ENCODE measurements around the gene GSE1. TPM values are rescaled to one million over a fixed set of nuclear protein-coding genes. Genes with fewer than 3 reads are reported as not detected.

Gene GSE1
- total and polyA plus RNA-seq, 11 donors = 18.1 to 48.4 (median 37.1) TPM

- no peaks in the 10 kb centered on the region for H3K27me3 ChIP-seq
- H3K4me3 ChIP-seq = peak overlapping the region in 6 of 12 donors; percentile 13 to 44 (median 32)
- intact Hi-C loops (cut with DNase I) = loop anchor here in 1 of 10 donors (5.0 kb wide), 1 partner anchor 37 kb away; the partner anchor contains the start of gene GSE1
- H3K4me1 ChIP-seq = peaks cover 5 to 75% (median 49%) of the 10 kb centered on the region in 12 donors
- 42 to 54% (median 47%) methylated on average over 25 to 29 of the region's 29 CpGs for WGBS, 4 donors
- TF ChIP-seq, protein P1, sequence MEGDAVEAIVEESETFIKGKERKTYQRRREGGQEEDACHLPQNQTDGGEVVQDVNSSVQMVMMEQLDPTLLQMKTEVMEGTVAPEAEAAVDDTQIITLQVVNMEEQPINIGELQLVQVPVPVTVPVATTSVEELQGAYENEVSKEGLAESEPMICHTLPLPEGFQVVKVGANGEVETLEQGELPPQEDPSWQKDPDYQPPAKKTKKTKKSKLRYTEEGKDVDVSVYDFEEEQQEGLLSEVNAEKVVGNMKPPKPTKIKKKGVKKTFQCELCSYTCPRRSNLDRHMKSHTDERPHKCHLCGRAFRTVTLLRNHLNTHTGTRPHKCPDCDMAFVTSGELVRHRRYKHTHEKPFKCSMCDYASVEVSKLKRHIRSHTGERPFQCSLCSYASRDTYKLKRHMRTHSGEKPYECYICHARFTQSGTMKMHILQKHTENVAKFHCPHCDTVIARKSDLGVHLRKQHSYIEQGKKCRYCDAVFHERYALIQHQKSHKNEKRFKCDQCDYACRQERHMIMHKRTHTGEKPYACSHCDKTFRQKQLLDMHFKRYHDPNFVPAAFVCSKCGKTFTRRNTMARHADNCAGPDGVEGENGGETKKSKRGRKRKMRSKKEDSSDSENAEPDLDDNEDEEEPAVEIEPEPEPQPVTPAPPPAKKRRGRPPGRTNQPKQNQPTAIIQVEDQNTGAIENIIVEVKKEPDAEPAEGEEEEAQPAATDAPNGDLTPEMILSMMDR (IDR thresholded peaks at IDR 0.05) = no peak
- no peak for TF ChIP-seq POLR2A (IDR thresholded peaks at IDR 0.05)
- H3K27ac ChIP-seq = peak overlapping the region; percentile 35 to 85 (median 76)
- no peak for DNase-seq
- no peaks in the 10 kb centered on the region for H3K36me3 ChIP-seq
- peak in 1 of 4 donors; percentile 11 for ATAC-seq
- H3K9me3 ChIP-seq = peaks cover 0 to under 1% (median 0%) of the 10 kb centered on the region in 12 donors
These were observed 38.2 kb upstream of the GSE1 start for GRCh38 chr16:85574672-85575475.

- 53 to 63% (median 54%) methylated on average over 5 of the region's 5 CpGs for WGBS, 4 donors
- peaks cover 5 to 65% (median 45%) of the 10 kb centered on the region in 12 donors for H3K4me1 ChIP-seq
- TF ChIP-seq, protein P1 (IDR thresholded peaks at IDR 0.05) = no peak
- TF ChIP-seq POLR2A (IDR thresholded peaks at IDR 0.05) = no peak
- no peak overlapping the region for H3K27ac ChIP-seq
- H3K36me3 ChIP-seq = no peaks in the 10 kb centered on the region
- DNase-seq (no peak), ATAC-seq (no peak)
- intact Hi-C loops (cut with DNase I) = no loop called here
- no peaks in the 10 kb centered on the region for H3K9me3 ChIP-seq
- H3K4me3 ChIP-seq = peak overlapping the region in 1 of 12 donors; percentile 8
- H3K27me3 ChIP-seq = no peaks in the 10 kb centered on the region
These were observed 37.2 kb upstream of the GSE1 start for GRCh38 chr16:85575920-85576319.

DNA sequence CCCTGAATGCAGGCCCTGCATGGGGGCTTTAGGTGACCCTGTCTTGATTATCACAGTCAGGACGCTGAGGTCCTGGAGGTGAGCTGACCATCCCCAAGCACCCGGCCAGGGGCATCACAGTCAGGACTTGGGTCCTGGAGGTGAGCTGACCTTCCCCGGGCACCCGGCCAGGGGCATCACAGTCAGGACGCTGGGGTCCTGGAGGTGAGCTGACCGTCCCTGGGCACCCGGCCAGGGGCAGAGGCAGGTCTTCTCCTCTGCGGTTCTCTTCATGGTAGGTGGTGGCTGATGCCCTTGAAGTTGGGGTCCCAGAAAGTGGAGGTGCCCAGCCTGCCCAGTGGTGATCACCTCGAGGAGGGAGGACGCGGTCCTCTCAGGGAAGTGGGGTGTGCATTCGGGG lies 36.2 kb upstream of the GSE1 start:
- WGBS, 4 donors = 82 to 85% (median 82%) methylated on average over 7 to 12 of the region's 12 CpGs
- no peak for DNase-seq
- H3K36me3 ChIP-seq = no peaks in the 10 kb centered on the region
- intact Hi-C loops (cut with DNase I) = no loop called here
- TF ChIP-seq, protein P1 (IDR thresholded peaks at IDR 0.05) = no peak
- no peak for TF ChIP-seq POLR2A (IDR thresholded peaks at IDR 0.05)
- H3K27me3 ChIP-seq = no peaks in the 10 kb centered on the region
- no peak overlapping the region for H3K27ac ChIP-seq
- H3K4me3 ChIP-seq = no peak overlapping the region
- H3K9me3 ChIP-seq = no peaks in the 10 kb centered on the region
- no peak for ATAC-seq
- H3K4me1 ChIP-seq = peaks cover 5 to 57% (median 43%) of the 10 kb centered on the region in 12 donors

- peaks cover 5 to 54% (median 41%) of the 10 kb centered on the region in 12 donors for H3K4me1 ChIP-seq
These were observed 35.1 kb upstream of the GSE1 start for GRCh38 chr16:85577899-85578598.

More at GRCh38 chr16:85577899-85578598, 35.1 kb upstream of the GSE1 start:
- no peaks in the 10 kb centered on the region for H3K36me3 ChIP-seq
- no peak for ATAC-seq
- TF ChIP-seq, protein P1 (IDR thresholded peaks at IDR 0.05) = no peak
- no peak for TF ChIP-seq POLR2A (IDR thresholded peaks at IDR 0.05)
- no peak overlapping the region for H3K4me3 ChIP-seq
- H3K9me3 ChIP-seq = no peaks in the 10 kb centered on the region
- no peak for DNase-seq
- H3K27ac ChIP-seq = no peak overlapping the region
- intact Hi-C loops (cut with DNase I) = no loop called here
- 85 to 86% (median 86%) methylated on average over 18 to 20 of the region's 20 CpGs for WGBS, 4 donors
- no peaks in the 10 kb centered on the region for H3K27me3 ChIP-seq
